Activated CD4-positive, alpha-beta T cell treated with anti-CD3 and anti-CD28 coated beads, Interleukin-2, amount 50 U/mL, for 1 hour (primary cell): ENCODE measurements around the gene SCIN.
"Not testable (repeated sequence)": the region's sequence is repeated elsewhere in the genome, so short reads cannot be mapped to it uniquely, and the experiment has no call there.

Experiments
- DNase-seq: peaks from one replicate; pipeline ENCODE4 v3.0.0-alpha.2; 2020

Gene SCIN

GRCh38 chr7:12650080-12650479 is 79.6 kb downstream of the SCIN start:
- no peak for DNase-seq

DNA sequence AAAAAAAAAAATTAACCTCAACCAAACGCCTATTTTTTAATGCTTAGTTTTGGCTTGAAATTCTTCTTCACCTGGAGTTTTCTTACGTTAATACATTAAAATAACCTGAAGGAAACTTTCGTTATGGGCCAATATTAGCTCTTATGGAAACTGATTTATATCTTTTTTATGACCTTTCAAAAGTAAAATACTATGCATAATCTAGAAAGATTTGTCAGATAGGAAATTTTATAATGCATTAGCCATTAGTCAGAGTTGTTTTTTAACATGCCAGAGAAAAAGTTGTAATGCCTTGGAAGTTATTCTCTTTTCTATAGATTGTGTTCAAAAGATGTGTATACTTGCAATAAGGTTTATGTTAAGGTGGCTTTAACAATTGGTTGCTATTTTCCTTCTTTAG is 82.6 kb downstream of the SCIN start:
- DNase-seq: no peak

GRCh38 chr7:12653518-12653917 is 83.0 kb downstream of the SCIN start:
- no peak for DNase-seq

GRCh38 chr7:12655161-12655560 is 84.6 kb downstream of the SCIN start:
- no peak for DNase-seq

GRCh38 chr7:12660423-12660822 is 89.9 kb downstream of the SCIN start:
- DNase-seq: not testable (repeated sequence)

DNA sequence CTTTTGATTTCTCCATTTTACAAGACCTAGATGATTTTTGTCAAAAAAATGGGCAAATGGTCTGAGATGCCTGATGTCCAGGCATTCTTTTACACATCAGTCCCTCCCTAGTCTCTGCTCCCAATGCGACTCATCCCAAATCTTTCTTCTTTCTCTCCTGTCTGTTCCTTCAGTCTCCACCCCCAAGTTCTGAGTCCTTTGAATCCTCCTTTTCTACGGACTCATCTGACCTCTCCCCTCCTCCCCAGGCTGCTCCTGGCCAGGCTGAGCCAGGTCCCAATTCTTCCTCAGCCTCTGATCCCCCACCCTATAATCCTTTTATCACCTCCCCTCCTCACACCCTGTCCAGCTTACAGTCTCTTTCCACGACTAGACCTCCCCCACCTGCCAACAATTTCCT is 90.5 kb downstream of the SCIN start:
- not testable (repeated sequence) for DNase-seq

DNA sequence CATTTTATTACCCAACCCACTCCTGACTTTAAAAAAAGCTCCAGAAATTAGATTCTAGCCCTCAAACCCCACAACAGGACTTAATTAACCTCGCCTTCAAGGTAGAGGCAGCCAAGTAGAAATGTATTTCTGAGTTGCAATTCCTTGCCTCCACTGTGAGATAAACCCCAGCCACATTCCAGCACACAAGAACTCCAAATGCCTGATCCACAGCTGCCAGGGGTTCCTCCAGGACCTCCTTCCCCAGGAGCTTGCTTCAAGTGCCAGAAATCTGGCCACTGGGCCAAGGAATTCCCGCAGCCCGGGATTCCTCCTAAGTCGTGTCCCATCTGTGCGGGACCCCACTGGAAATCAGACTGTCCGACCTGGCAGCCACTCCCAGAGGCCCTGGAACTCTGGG is 91.1 kb downstream of the SCIN start:
- DNase-seq: no peak

DNA sequence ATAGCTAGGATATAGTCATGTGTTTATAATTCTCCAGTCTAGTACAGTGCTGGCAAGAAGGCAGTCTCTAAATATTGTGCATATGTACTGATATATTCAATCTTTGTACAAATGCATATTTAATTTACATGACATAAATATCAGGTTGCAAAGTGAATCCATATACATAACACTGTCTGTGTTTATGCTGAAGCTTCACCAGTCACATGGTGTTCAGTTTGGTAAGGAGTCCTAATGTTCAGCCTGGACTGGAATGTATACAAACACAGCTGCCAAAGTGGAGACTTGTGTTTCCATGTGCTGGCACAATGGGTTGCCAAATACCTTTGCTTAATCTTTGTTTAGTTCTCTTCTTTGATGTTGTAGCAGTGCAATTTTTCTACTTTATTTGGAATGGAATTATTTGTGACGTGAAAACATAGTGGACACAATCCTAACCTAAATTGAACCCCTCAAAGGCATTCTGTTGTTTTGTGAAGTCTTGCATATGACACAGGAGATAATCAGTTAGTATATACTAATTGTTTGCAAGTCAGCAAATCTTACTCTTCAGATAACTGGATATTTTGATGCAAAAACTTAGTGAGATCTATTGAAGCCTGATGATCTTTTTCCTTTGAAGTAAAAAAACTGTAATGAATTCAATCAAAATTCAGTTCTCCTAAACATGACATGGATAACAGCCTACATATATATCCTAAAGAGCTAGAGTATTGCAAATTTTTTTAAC is 99.6 kb downstream of the SCIN start:
- no peak for DNase-seq

GRCh38 chr7:12670743-12671520 is 100.4 kb downstream of the SCIN start:
- no peak for DNase-seq

DNA sequence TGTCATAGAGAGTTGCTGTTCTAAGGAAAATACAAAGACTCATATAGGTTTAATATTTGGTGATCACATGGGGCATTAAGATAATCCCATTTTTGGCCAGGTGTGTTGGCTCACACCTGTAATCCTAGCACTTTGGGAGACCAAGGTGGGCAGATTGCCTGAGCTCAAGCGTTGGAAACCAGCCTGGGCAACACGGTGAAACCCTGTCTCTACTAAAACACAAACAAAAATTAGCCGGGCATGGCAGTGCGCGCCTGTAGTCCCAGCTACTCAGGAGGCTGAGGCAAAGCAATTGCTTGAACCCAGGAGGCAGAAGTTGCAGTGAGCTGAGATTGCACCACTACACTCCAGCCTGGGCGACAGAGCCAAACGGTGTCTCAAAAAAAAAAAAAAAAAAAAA is 102.9 kb downstream of the SCIN start:
- not testable (repeated sequence) for DNase-seq

DNA sequence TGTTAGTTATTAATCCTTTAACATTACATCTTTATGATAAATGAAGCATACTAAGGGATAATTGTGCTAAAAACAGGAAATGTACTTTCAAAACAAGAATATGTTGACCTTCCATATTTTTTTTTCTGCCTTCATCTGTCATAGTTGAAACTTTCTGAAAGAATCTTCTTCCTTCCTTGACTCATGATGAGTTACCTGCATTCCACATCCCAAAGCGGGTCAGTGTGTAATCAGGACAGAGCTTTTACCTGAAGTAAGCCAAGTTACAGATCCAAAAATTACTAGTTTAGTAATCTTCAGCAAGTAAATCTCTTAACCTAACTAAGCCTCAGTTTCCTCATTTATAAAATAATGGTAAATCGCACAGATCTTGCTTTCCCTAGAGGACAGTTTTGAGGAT is 103.5 kb downstream of the SCIN start:
- DNase-seq: no peak

DNA sequence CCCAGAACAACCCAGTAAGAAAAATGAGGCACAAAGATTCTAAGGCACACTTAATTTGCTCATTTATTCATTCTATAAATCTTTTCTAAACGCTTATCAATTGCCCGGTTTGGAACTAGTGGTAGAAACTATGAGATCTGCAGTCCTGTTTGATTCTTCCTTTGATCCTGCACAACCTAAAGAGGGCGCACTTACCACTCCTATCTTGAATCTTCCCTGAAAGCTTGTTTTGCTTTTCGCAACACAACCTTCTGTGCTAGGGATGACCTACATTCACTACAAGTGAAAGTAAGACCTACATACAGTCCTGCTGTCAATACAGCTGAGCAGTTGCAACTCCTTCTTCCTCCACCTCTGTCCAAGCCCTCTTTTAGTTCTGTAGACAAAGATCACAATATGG is 104.3 kb downstream of the SCIN start:
- peak; percentile 39 for DNase-seq

GRCh38 chr7:12683678-12684585 is 113.4 kb downstream of the SCIN start:
- no peak for DNase-seq

DNA sequence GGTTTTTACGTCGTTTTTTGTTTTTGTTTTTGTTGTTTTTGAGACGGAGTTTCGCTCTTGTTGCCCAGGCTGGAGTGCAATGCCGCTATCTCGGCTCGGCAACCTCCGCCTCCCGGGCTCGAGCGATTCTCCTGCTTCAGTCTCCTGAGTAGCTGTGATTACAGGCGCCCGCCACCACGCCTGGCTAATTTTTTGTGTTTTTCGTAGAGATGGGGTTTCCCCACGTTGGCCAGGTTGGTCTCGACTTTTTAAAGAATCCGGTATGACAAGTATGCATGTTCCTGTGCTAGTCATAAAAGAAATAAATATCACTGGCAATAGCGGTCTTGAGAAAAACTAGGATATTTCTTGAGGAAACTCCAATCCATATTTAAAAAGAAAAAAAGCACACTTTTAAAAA is 114.2 kb downstream of the SCIN start:
- DNase-seq: no peak

DNA sequence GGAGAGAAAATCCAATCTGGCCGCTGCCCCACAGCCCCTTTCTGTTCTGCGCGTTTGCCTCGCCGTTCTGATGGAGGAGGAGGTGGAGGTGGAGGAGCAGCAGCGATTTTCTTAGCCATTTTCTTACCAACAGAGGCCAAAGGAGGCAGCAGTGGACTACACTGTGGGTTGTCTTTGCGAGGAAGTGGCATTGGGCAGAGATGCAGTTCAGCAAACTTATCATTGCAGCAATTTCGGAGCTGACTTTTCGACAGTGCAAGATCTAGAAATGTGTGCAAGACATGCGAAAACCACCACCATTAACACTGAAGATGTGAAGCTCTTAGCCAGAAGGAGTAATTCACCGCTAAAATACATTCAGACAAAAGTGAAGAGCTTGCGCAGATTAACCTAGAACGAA is 115.0 kb downstream of the SCIN start:
- peak; percentile 26 for DNase-seq

- peak; percentile 96 for DNase-seq
Observed at GRCh38 chr7:12686234-12686890, 115.8 kb downstream of the SCIN start.

DNA sequence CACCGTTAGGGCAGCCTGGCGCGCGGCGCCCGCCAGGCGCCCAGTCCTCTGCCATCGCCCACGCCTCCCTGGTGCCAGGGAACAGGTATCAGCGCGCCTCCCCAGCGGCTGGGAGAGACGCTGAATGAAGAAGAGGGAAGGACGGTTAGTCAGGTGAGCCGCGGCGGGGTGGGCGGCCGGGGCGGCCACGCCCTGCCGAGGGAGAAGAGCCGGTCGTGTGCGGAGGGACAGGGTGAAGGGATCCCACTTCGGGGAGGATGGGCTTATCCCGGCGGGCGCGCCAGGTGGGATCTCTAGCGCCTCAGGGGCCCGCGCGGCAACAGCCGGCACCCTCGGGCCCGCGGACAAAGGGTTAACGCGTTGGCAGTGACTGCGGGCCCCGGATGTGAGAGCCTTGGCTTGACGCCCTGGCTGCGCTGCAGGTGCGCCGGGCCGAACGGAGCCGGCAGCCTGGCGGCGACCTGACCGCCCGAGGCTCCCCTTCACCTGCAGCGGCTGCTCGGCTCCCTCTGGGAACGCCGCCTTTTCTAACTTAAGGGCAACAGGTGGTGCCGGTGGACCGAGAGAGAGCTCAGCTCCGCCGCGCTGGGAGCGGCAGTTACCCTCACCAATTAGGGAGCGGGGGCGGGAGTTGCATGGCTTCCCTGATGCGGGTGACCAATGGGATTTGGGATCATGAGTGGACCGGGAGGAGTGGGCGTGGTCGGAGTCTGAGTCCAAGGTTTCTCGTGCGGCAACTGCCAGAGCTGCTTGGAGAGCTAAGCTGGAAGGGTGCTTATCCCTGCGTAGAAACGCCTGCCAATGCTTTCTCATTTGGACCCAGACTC is 116.6 kb downstream of the SCIN start, which contains the start of gene ARL4A:
TSS of gene ARL4A (plus strand) at position 743 of the 827 bp plus-strand sequence. CDS start 622 bp downstream, outside the sequence.
- DNase-seq: peak; percentile 83

GRCh38 chr7:12687718-12688171 is 117.2 kb downstream of the SCIN start:
- DNase-seq: no peak

- not testable (repeated sequence) for DNase-seq
Observed at GRCh38 chr7:12688485-12689170, 118.1 kb downstream of the SCIN start.

GRCh38 chr7:12689451-12689850 is 118.9 kb downstream of the SCIN start:
- DNase-seq: no peak
